ENCODE results near the gene LGR6.
A peak's percentile ranks its signal among the peaks of the same experiment; 100 is the strongest.

Gene LGR6

GRCh38 chr1:202233804-202234203 is 40.2 kb downstream of the LGR6 start:
- no peaks in the 10 kb centered on the region for H3K36me3 ChIP-seq (ENCODE audit: insufficient read depth)
- no peak overlapping the region for H3K4me3 ChIP-seq (IDR thresholded peaks at IDR 0.05; ENCODE audit: insufficient read depth, low read depth, low read length)
- no peaks in the 10 kb centered on the region for H4K20me1 ChIP-seq (ENCODE audit: insufficient read depth)
- peaks cover 9% of the 10 kb centered on the region; the same call in 1 of the 2 replicates for H3K27me3 ChIP-seq (ENCODE audit: insufficient read depth, low read depth)
- no peak overlapping the region for H2AFZ ChIP-seq (ENCODE audit: low read depth)
- H3K4me1 ChIP-seq (ENCODE audit: low read depth, poor library complexity, severe bottlenecking): peaks cover 4% of the 10 kb centered on the region
- no peak for TF ChIP-seq CTCF (conservative IDR thresholded peaks at IDR 0.05; ENCODE audit: low read depth, low read length)
- H3K79me2 ChIP-seq (ENCODE audit: insufficient read depth, low read depth): no peaks in the 10 kb centered on the region
- H3K4me2 ChIP-seq: no peak overlapping the region
- no peak overlapping the region for H3K9ac ChIP-seq
- no peak overlapping the region for H3K27ac ChIP-seq

- peaks cover 3% of the 10 kb centered on the region for H3K4me1 ChIP-seq (ENCODE audit: low read depth, poor library complexity, severe bottlenecking)
- no peak overlapping the region for H3K27ac ChIP-seq
Observed at GRCh38 chr1:202234331-202235002, 40.9 kb downstream of the LGR6 start.

GRCh38 chr1:202235003-202235660 is 41.5 kb downstream of the LGR6 start:
- Histone ChIP-seq H3K79me2 (ENCODE audit: insufficient read depth, low read depth) (no peaks in the 10 kb centered on the region), H3K9ac (no peak overlapping the region), H3K27me3 (ENCODE audit: insufficient read depth, low read depth) (peaks cover 9% of the 10 kb centered on the region; the same call in 1 of the 2 replicates), H3K4me1 (ENCODE audit: low read depth, poor library complexity, severe bottlenecking) (peaks cover 3% of the 10 kb centered on the region), H4K20me1 (ENCODE audit: insufficient read depth) (no peaks in the 10 kb centered on the region), H3K36me3 (ENCODE audit: insufficient read depth) (no peaks in the 10 kb centered on the region), H3K4me2 (no peak overlapping the region), H3K4me3 (IDR thresholded peaks at IDR 0.05; ENCODE audit: insufficient read depth, low read depth, low read length) (no peak overlapping the region), H2AFZ (ENCODE audit: low read depth) (no peak overlapping the region), H3K27ac (no peak overlapping the region)
- no peak for TF ChIP-seq CTCF (conservative IDR thresholded peaks at IDR 0.05; ENCODE audit: low read depth, low read length)

More at GRCh38 chr1:202234331-202235002, 40.9 kb downstream of the LGR6 start:
- H3K79me2 ChIP-seq (ENCODE audit: insufficient read depth, low read depth): no peaks in the 10 kb centered on the region
- no peak overlapping the region for H2AFZ ChIP-seq (ENCODE audit: low read depth)
- peaks cover 9% of the 10 kb centered on the region; the same call in 1 of the 2 replicates for H3K27me3 ChIP-seq (ENCODE audit: insufficient read depth, low read depth)
- H4K20me1 ChIP-seq (ENCODE audit: insufficient read depth): no peaks in the 10 kb centered on the region
- no peak overlapping the region for H3K4me3 ChIP-seq (IDR thresholded peaks at IDR 0.05; ENCODE audit: insufficient read depth, low read depth, low read length)
- H3K9ac ChIP-seq: no peak overlapping the region
- H3K4me2 ChIP-seq: no peak overlapping the region
- TF ChIP-seq CTCF (conservative IDR thresholded peaks at IDR 0.05; ENCODE audit: low read depth, low read length): no peak
- H3K36me3 ChIP-seq (ENCODE audit: insufficient read depth): no peaks in the 10 kb centered on the region

GRCh38 chr1:202235856-202236837 is 42.5 kb downstream of the LGR6 start:
- Histone ChIP-seq H3K4me3 (IDR thresholded peaks at IDR 0.05; ENCODE audit: insufficient read depth, low read depth, low read length) (no peak overlapping the region), H3K4me2 (no peak overlapping the region), H3K27ac (no peak overlapping the region)

More at GRCh38 chr1:202235856-202236837, 42.5 kb downstream of the LGR6 start:
- Histone ChIP-seq H3K27me3 (ENCODE audit: insufficient read depth, low read depth) (peaks cover 9% of the 10 kb centered on the region; the same call in 1 of the 2 replicates), H3K36me3 (ENCODE audit: insufficient read depth) (no peaks in the 10 kb centered on the region), H3K9ac (no peak overlapping the region), H4K20me1 (ENCODE audit: insufficient read depth) (no peaks in the 10 kb centered on the region), H3K79me2 (ENCODE audit: insufficient read depth, low read depth) (no peaks in the 10 kb centered on the region), H3K4me1 (ENCODE audit: low read depth, poor library complexity, severe bottlenecking) (peaks cover 3% of the 10 kb centered on the region), H2AFZ (ENCODE audit: low read depth) (no peak overlapping the region)
- peak; percentile 98 for TF ChIP-seq CTCF (conservative IDR thresholded peaks at IDR 0.05; ENCODE audit: low read depth, low read length)
